ENCODE data around the gene ACSS3.
"Not testable (repeated sequence)": the region's sequence is repeated elsewhere in the genome, so short reads cannot be mapped to it uniquely, and the experiment has no call there.

Gene ACSS3

DNA sequence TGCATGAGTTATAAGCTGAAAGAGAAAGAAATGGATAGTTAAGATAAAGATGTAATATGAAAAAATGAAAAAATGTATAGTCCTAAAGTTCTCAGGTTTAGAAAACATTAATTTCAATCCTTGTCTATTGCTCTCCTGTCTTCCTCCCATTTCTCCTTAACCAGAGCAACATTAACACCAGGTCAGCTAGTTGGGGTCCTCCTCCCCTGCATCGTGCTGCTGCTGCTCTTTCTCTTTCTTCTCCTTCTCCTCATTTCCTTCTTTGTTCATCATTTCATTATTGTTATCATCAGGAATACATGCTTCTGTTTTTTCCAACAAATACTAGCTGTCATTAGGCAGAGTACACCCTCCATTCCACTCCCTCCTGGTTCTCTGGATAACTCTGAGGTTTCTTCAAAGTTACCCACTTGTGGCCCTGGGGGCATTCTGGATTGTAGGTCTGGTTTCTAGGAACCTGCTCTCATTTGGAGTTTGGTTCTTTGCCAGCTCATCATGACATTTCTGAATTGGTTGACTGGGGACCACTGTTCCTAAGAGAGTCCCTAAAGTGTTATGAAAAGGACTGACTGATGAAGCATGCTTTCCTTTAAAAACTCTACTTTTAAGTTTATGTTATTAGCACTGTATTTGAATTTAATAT is 17.0 kb downstream of the ACSS3 start:
- no peak for DNase-seq

- no peak for DNase-seq
These were observed 17.8 kb downstream of the ACSS3 start for GRCh38 chr12:81095501-81096232.

- no peak for DNase-seq
These were observed 27.8 kb downstream of the ACSS3 start for GRCh38 chr12:81105687-81106086.

GRCh38 chr12:81114226-81114625 is 36.3 kb downstream of the ACSS3 start:
- no peak for DNase-seq

DNA sequence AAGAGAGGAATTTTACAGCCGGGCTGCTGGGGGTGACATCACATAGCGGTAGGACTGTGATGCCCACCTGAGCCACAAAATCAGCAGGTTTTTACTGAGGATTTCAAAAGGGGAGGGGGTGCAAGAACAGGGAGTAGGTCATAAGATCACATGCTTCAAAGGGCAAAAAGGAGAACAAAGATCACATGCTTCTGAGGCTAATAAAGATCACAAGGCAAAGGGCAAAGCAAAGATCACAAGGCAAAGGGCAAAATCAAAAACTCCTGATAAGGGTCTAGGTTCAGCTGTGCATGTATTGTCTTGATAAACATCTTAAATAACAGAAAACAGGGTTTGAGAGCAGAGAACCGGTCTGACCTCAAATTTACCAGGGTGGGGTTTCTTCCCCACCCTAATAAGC is 41.2 kb downstream of the ACSS3 start:
- DNase-seq = not testable (repeated sequence)

DNA sequence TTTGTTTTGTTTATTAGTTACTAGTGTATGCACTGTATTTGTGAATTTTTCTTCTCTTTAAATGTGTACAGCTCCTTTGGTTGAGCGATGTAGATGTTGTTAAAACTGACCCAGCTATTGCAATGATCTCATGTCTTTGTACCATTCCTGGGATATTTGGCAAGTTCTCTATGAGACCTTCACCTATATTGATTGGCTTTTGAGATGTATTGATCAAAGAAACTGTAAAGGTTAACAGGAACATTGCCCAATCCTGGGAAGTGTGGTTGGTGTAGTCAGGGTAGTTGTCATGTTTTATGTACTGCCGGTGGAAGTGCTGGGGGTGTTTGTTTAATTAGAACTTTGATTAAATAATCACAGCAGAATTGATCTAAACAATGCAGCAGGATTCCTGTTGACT is 43.1 kb downstream of the ACSS3 start:
- DNase-seq = no peak

GRCh38 chr12:81123611-81124010 is 45.7 kb downstream of the ACSS3 start:
- DNase-seq = no peak

- no peak for DNase-seq
These were observed 47.8 kb downstream of the ACSS3 start for GRCh38 chr12:81125691-81126090.

DNA sequence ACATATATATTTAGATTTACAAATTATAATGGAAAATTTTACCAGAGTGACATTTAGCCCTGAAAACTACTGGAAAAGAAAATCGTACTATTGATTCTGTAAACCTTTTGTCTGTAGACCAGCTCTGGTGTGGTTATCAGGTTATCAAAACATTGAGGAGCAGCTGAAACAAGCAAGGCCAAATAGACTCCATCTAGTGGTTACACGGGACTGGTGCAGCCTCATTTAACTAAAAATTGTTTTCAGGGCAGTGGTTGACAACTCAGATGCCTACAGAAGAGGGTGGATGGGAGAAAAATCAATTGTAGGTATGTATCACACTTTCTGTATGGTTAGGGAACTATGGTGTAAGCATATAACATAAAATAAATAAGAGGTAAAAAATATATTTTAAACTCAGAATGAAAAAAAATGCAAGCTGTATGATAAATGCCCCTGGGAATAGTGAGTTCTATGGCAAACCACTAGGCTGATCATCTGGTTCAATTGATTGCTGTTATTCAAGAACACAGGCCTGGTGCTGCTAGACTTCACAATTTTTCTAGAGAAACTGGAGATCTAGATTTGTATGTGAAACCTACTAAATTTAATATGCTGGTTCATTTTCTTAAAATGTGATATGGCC is 51.2 kb downstream of the ACSS3 start:
- DNase-seq = no peak

DNA sequence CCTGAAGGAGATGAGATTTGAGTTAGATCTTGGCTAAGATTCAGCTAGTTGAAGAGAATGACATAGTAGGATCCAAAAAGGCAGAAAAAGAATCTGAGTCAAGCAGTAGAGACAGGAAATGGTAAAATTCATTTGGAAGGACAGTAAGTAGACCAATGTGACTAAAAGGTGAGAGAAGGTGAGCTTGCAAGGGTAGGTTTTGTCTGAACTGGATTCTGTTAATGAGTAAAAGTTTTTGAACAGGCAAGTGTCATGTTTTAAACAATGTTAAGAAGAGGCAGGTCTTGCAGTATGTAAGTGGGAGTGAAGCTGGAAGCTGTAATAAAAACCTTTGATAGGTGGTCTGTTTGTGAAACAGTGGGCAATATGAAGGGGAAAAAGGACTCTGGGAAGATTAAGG is 58.6 kb downstream of the ACSS3 start:
- DNase-seq = no peak

DNA sequence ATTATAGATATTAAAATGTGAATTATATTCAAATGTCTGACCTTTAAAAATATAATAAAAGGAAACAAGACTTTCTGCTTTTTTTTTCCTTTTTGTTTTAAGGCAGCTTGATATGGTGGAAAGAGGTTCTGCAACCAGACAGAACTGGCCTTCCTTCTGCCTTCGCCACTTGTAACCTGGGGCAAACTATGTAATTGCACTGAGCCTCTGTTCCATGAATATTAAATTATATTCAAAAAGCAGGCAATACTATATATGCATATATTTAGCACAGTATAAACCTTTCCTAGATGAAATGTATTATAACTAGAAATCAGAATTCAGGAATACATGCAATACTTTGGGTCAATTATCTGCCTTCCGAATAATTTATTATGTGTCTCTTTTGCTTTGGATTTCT is 59.9 kb downstream of the ACSS3 start:
- DNase-seq = no peak

DNA sequence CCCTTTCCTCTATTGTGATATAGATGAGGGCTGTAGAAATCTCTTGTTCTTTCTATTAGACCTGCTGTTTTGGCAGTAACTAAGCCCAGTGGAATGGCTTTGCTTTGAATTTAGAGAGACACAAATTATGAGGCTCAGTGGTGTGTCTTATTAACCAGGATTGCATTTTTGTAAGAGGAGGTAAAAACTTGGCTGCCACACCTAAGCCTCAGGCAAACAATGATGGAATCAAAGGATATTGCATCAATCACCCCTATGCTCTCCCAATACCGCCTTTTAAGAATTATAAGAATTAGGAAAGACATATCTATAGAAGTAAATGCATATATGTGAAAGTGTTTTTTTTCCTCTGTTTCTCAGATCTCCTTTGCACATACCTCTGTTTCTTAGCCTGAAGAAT is 63.3 kb downstream of the ACSS3 start:
- DNase-seq = no peak

DNA sequence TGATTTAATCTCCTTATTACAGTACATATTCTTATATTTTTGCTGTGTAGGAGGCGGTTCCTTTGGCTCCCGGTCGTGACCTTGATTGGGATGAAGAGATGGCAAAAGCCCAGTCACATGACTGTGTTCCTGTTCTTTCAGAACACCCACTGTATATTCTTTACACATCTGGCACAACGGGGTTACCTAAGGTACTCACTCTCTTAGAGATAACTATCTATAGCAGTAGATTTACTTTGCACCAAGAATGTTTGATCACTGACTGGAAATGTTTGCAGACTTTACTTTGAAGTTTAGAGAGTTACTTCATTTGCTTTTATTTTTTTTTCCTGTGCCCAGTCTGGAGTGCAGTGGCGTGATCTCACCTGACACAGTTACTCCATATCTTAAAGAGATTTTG is 65.2 kb downstream of the ACSS3 start:
- no peak for DNase-seq

DNA sequence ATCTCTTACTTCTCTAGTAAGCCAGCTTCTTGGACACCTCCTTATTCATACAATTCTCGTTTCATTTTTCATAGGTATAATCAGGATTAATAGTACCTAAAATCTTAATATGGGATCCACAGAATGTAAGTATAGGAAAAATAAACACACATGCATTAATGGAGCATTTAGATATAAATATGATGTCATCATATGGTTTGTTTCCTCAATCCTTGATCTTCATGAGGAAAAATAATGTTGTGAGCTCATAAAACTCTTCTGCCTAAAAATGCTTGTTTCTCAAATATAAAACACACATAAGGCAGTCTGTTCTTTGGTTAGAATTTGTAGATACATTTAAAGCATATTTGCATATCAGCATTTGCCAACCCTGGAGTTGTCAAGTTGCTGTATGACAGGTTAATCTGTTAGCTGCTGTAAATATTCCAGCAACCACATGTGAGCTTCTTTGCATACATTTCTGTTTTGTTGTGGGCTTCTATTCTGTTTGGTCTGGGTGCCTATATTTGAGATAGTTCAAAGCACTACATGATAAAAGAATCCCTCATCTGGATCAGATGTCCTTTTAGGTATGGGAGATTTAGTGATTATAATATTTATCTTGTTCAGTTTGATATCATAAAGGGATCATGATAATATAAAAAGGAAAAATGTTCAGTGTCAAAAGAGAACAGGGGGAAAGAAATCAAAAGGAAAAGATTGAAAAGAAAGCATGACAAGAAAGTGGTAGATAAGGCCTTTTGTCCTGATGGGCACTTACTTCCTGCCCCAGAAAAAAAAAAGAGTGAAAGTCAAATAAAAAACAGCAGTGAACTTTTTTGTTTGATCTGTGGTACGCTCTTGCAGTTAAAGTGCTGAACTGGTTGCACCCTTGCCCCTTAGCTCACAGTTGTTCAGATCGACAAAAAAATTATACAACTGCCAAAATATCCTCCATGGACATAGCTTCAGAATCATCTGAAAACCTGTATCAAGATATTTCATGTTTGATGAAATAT is 68.6 kb downstream of the ACSS3 start:
- no peak for DNase-seq

- DNase-seq = no peak
These were observed 69.5 kb downstream of the ACSS3 start for GRCh38 chr12:81147292-81147919.

- no peak for DNase-seq
These were observed 72.5 kb downstream of the ACSS3 start for GRCh38 chr12:81150382-81150781.

- DNase-seq = no peak
These were observed 82.0 kb downstream of the ACSS3 start for GRCh38 chr12:81159856-81160255.

DNA sequence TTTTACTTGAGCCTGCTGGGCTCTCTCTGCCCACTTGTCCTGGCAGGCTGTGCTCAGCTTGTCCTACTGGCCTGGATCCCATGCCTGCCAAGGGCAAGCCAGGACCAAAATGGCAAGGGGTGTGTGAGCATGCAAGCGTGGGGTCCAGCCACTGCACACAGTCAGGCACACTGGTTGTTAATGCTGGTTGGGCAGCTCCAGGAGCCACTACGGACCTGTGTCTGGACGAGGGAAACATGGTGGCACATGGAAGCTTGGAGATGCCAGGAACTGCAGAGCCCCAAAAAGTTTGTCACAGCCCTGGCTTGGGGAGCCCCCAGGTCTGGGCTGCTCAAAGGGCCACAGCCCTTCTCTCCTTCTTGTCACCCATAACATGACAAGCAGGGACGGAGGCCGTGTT is 83.8 kb downstream of the ACSS3 start:
- no peak for DNase-seq

DNA sequence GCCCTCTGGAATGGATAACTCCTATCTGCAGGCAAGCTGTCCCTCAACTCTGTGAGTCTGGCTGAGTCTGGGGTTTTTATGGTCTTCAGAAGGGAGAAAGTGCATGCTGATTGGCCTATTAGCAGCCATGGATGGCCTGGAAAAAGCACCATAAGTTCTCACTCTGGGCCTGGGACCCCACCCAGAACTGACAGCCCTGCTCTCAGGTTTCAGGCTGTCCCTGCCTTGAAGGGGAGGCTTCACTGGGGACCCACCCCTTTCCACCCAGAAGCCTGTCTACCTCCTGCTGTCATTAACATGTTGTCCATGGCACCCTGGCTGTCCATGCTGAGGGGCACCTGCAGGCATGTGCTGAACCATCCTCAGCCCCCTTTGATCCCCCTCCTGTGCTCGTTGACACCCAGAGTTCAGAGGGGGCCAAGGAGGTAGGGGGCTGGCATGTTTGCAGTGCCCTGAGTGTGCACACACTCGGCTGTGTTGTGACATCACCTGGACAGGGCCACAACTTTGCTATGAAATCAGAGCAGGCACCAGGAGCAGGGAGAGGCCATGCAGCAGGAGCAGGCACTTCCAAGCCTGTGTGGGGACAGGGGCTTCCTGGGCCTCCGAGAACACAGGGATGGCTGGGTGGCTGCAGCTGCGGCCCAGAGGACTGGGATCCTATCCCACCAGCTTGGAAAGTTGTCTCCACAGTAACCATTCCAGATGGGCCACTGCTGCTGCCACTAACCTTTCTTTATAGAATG is 84.7 kb downstream of the ACSS3 start:
- DNase-seq = no peak

- no peak for DNase-seq
These were observed 86.9 kb downstream of the ACSS3 start for GRCh38 chr12:81164827-81165226.

DNA sequence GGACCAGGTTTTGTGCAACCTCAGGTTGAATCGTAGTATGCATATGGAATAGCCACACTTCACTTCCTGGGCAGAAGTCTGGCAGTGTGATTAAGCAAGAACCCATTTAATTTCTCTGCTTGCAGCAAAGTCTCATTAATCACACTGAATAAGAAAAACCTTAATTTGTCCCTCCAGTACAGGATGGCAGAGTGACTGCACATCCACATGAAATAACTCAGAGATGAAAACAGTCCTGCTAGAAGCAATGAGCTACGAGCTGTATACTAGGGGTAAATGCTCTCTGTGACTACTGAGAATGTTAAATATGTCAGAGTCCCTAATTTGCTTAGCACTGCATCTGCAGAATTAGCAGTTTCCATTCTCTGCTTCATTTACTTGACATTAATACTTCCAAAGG is 88.9 kb downstream of the ACSS3 start:
- DNase-seq = no peak

GRCh38 chr12:81167694-81168093 is 89.8 kb downstream of the ACSS3 start:
- DNase-seq = no peak

All from activated CD8-positive, alpha-beta memory T cell treated with anti-CD3 and anti-CD28 coated beads, Interleukin-2, amount 50 U/mL, for 48 hours (primary cell).